ENCODE data around the gene NAB1.

DNA sequence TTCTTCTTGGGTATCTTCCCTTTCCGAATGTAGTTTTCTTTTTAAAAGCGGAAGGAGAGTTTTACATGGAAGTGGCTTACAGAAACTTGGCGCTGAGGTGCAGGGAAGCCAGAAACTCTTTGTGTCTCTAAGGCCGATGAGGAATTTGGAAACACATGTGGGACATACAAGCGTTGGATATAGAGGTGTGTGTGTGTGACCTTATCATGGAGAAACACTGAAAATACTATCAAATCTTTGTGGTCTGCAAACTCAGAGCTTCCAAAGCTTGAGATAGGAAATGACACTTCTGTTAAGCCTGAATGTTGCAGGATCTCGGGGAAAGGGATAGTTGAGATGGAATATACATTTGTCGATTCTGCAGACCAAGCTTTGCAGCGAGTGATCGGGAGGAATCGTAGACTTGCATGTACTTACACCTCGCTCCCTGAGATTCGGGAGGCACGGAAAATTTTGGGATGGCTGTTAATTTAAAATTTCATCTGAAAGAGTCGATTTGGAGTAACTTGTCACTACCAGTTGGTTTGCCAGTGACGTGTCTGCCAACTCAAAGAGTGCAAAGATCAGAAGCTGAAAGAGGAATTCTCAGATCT, 1.0 kb downstream of the NAB1 start:
- TF ChIP-seq POLR2AphosphoS5 (IDR thresholded peaks at IDR 0.05; ENCODE audit: borderline replicate concordance, low read depth, low read length) = no peak
- TF ChIP-seq FOXP2 (optimal IDR thresholded peaks at IDR 0.05; ENCODE audit: control extremely low read depth, extremely low read length, insufficient read depth) = no peak
